Endothelial cell (in vitro differentiated cells): Measurements from ENCODE around the gene NDUFV3. TPM values are rescaled to one million over a fixed set of nuclear protein-coding genes. Genes with fewer than 3 reads are reported as not detected.
"Not testable (repeated sequence)": the region's sequence is repeated elsewhere in the genome, so short reads cannot be mapped to it uniquely, and the experiment has no call there.

Experiments
- DNase-seq: peaks from one replicate; pipeline ENCODE4 v3.0.0; 2021; ENCODE audit warnings: low spot score
- H3K27ac Mint-ChIP-seq: one replicate; pipeline ENCODE4 v1.8.0; 2021; ENCODE audit warnings: mixed read lengths, inconsistent platforms; ENCODE audit not compliant: unreplicated experiment
- H3K27me3 Mint-ChIP-seq: one replicate; pipeline ENCODE4 v1.8.0; 2021; ENCODE audit warnings: mild to moderate bottlenecking, moderate library complexity, mixed read lengths, inconsistent platforms; ENCODE audit not compliant: unreplicated experiment
- H3K36me3 Mint-ChIP-seq: one replicate; pipeline ENCODE4 v1.8.0; 2021; ENCODE audit warnings: mild to moderate bottlenecking, low read depth, mixed read lengths, inconsistent platforms; ENCODE audit not compliant: unreplicated experiment
- H3K4me1 Mint-ChIP-seq: one replicate; pipeline ENCODE4 v1.8.0; 2021; ENCODE audit warnings: mild to moderate bottlenecking, mixed read lengths, inconsistent platforms; ENCODE audit not compliant: unreplicated experiment
- H3K4me3 Mint-ChIP-seq: one replicate; pipeline ENCODE4 v1.8.0; 2021; ENCODE audit warnings: mild to moderate bottlenecking, mixed read lengths, inconsistent platforms; ENCODE audit not compliant: unreplicated experiment
- H3K9me3 Mint-ChIP-seq: one replicate; pipeline ENCODE4 v1.8.0; 2021; ENCODE audit warnings: mixed read lengths, inconsistent platforms; ENCODE audit not compliant: unreplicated experiment
- CTCF ChIP-seq: fragments of 200-600 bp; sonication (generic); IDR thresholded peaks from one replicate; pipeline ENCODE4 v1.5.0; 2021; ENCODE audit warnings: antibody characterized with exemption; ENCODE audit not compliant: unreplicated experiment
- total RNA-seq: library from RNA; stranded (reverse); fragmentation: NEBNext Ultra II Directional; extraction: Animal tissue kit (Norgen Biotek cat#: 25700); gene quantifications from one replicate; pipeline ENCODE4 v1.2.1, GENCODE V29; 2021; ENCODE audit not compliant: unreplicated experiment

NDUFV3 gene
- total RNA-seq, 1 donor from 2014 or later = 28.1 TPM

DNA sequence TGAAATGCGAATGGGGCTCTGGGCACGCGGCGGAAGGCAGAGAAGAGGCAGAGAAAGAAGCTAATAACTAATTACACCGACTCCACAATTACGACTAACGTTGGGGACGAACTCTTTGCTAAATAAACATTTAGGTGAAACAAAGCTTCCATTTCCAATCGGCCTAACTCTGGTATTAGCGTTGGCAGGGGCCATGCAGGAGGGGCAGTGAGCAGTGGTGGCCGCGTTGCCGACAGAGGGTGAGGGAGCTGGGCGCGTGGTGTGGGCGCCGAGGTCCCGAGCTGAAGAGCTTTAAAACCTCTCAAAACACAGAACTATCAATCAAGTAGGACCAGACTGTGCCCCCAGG is 553 bp upstream of the NDUFV3 start:
- no peaks in the 10 kb centered on the region for H3K36me3 Mint-ChIP-seq
- H3K27me3 Mint-ChIP-seq = no peaks in the 10 kb centered on the region
- peaks cover 4% of the 10 kb centered on the region for H3K4me1 Mint-ChIP-seq
- no peak for TF ChIP-seq CTCF
- DNase-seq = no peak
- H3K27ac Mint-ChIP-seq = peak overlapping the region; percentile 81
- peak overlapping the region; percentile 92 for H3K4me3 Mint-ChIP-seq
- H3K9me3 Mint-ChIP-seq = no peaks in the 10 kb centered on the region

GRCh38 chr21:42900446-42900845 is 7.3 kb downstream of the NDUFV3 start:
- no peaks in the 10 kb centered on the region for H3K9me3 Mint-ChIP-seq
- no peak for DNase-seq
- H3K36me3 Mint-ChIP-seq = peaks cover 25% of the 10 kb centered on the region
- TF ChIP-seq CTCF = no peak
- no peaks in the 10 kb centered on the region for H3K4me1 Mint-ChIP-seq
- no peaks in the 10 kb centered on the region for H3K27me3 Mint-ChIP-seq
- H3K27ac Mint-ChIP-seq = no peak overlapping the region
- no peak overlapping the region for H3K4me3 Mint-ChIP-seq

GRCh38 chr21:42903817-42904216 is 10.7 kb downstream of the NDUFV3 start:
- H3K4me3 Mint-ChIP-seq = no peak overlapping the region
- no peak overlapping the region for H3K27ac Mint-ChIP-seq
- H3K9me3 Mint-ChIP-seq = peaks cover 4% of the 10 kb centered on the region
- H3K27me3 Mint-ChIP-seq = peaks cover 2% of the 10 kb centered on the region
- no peak for DNase-seq
- TF ChIP-seq CTCF = no peak
- no peaks in the 10 kb centered on the region for H3K4me1 Mint-ChIP-seq
- H3K36me3 Mint-ChIP-seq = peaks cover 25% of the 10 kb centered on the region

- Mint-ChIP-seq H3K36me3 (peaks cover 25% of the 10 kb centered on the region), H3K9me3 (peaks cover 4% of the 10 kb centered on the region), H3K4me3 (no peak overlapping the region), H3K27me3 (peaks cover 2% of the 10 kb centered on the region), H3K27ac (no peak overlapping the region), H3K4me1 (no peaks in the 10 kb centered on the region)
- TF ChIP-seq CTCF = no peak
- no peak for DNase-seq
Measured at GRCh38 chr21:42905195-42905594, 12.1 kb downstream of the NDUFV3 start.

- no peaks in the 10 kb centered on the region for H3K4me1 Mint-ChIP-seq
- TF ChIP-seq CTCF = no peak
- H3K4me3 Mint-ChIP-seq = peak overlapping the region; percentile 80
- DNase-seq = no peak
- H3K27me3 Mint-ChIP-seq = peaks cover 2% of the 10 kb centered on the region
- peaks cover 28% of the 10 kb centered on the region for H3K36me3 Mint-ChIP-seq
- H3K27ac Mint-ChIP-seq = no peak overlapping the region
- peaks cover 4% of the 10 kb centered on the region for H3K9me3 Mint-ChIP-seq
Measured at GRCh38 chr21:42906233-42906632, 13.1 kb downstream of the NDUFV3 start.

DNA sequence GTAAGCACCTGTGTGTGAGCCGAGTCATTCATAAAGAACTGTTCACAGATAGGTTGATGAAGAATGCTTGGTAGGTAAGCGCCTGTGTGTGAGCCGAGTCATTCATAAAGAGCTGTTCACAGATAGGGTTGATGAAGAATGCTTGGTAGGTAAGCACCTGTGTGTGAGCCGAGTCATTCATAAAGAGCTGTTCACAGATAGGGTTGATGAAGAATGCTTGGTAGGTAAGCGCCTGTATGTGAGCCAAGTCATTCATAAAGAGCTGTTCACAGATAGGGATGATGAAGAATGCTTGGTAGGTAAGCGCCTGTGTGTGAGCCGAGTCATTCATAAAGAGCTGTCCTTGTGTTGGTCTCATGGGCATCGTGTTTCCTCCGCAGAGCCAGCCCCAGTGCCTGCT is 15.4 kb downstream of the NDUFV3 start:
- peaks cover 22% of the 10 kb centered on the region for H3K36me3 Mint-ChIP-seq
- H3K27ac Mint-ChIP-seq = not testable (repeated sequence)

DNA sequence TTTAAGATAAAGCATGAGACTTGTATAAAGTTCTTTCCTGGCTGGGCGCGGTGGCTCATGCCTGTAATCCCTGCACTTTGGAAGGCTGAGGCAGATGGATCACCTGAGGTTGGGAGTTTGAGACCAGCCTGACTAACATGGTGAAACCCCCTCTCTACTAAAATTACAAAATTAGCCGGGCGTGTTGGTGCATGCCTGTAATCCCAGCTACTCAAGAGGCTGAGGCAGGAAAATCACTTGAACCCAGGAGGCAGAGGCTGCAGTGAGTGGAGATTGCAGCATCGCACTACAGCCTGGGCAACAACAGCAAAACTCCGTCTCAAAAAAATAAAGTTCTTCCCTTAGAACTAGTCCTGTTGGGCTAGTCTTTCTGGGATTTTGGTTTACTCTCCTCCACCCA is 18.8 kb downstream of the NDUFV3 start:
- H3K4me3 Mint-ChIP-seq, H3K27ac Mint-ChIP-seq, H3K27me3 Mint-ChIP-seq, H3K36me3 Mint-ChIP-seq, H3K9me3 Mint-ChIP-seq, H3K4me1 Mint-ChIP-seq, DNase-seq: not testable (repeated sequence)

More for the DNA sequence above, 15.4 kb downstream of the NDUFV3 start:
- not testable (repeated sequence) for H3K27me3 Mint-ChIP-seq, H3K4me1 Mint-ChIP-seq, H3K4me3 Mint-ChIP-seq, H3K9me3 Mint-ChIP-seq, DNase-seq
